Stimulated activated CD8-positive, alpha-beta memory T cell treated with anti-CD3 and anti-CD28 coated beads, Interleukin-7, amount 100 ng/mL, for 48 hours (primary cell): Measurements from ENCODE around the gene FICD.
A peak's percentile ranks its signal among the peaks of the same experiment; 100 is the strongest.
"Not testable (repeated sequence)": the region's sequence is repeated elsewhere in the genome, so short reads cannot be mapped to it uniquely, and the experiment has no call there.

Source experiments
- DNase-seq, 2 donors: peaks; one replicate each; pipeline ENCODE4 v3.0.0-alpha.2; 2020; ENCODE audit warnings: low read depth in 1 of 2; ENCODE audit errors: extremely low read depth in 1 of 2

The FICD gene

DNA sequence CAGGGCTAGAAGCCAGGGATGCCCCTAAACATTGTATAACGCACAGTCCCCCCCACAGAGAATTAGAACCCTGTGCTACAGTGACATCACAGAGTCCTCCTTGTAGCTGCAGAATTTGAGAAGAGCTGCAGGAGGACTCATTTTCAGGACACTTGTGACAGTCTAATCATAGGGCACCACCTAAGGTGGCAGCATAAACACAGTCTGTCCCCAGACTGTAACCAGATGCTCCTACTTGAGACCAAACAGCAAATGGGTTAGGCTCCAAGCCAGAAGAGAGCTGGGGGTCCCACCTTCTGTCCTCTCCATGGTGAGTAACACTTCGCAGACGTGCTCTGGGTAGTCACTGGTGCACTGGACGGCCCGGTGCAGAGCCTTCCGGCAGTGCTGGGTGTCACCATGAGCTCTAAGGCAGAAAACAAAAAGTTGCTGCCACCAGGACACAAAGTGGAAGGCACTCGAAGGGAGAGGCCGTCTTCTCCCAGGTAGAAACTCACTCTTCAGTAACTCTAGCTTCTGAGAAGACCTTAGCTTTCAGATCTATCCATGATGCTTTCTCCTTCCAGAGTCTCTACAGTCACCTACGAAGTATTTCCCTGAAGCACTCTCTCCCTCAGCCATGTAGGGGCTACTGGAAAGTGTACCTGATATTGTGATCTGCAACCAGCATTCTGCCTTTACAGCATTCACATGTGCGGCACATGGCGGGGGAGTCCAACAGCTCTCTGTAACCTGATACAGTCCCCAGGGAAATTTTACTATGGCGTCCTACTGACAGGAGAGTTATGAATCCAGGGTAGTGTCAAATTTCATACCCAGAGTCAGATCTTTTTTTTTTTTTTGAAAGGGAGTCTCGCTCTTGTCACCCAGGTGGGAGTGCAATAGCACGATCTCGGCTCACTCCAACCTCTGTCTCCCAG lies 17.1 kb downstream of the FICD start:
- no peak for DNase-seq

DNA sequence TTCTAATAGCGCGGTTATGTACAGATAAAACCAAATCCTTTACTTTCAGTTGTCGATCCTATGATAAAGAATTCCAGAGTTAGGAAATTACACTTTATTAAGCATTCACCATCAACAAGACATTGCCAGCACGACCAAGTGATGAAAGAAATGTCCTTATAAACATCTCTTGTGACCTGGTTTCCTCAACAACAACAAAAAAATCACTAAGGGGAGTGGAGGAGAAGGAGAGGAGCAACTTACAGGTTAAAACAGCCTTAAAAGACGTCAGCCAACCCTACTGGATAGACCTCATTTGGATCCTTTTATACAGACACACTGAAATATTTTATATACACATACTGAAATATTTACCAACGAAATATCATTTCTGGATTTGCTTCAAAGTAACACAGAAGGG lies 23.1 kb downstream of the FICD start:
- DNase-seq, result no peak

DNA sequence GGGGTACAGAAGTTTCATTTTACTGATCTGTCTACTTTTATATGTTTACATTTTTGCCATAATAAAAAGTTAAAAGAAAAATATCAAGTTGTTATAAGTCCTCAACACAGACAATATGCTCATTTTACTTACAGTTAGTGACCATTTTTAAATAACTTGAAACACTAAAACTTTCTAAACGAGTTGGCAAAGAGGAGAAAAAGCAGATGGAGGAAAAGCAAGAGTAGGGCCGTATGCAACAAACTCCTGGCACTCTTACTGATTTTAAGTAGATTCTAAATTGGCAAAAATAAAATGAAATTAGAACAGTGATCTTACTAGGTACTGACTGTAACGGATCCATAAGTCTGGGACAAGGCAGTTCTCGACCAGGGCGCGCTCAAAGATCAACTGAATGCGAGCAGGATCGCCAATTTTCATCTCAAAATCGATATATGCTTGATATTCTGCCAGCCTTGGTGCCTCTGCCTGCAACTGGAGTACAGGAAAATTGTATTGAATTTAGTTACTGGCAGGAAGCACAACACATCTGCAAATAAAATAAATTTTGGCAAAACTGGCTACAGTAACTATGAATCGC lies 23.6 kb downstream of the FICD start:
- DNase-seq, result no peak

DNA sequence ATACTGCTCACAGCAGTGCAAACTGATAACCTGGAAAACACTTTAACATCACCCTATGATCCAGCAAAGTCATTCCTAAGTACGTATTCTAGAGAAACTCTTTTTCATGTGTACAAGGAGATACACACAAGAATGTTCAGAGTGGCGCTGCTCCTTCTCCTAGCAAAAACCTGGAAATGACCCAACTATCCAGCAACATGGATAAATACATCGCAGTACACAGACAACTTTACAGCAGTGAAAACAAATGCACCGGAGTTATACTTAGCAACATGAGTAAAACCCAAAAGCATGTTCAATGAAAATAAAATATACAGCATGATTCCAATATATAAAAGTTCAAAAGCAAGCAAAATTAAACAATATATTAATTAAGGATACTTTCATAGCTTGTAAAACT lies 27.2 kb downstream of the FICD start:
- no peak for DNase-seq

DNA sequence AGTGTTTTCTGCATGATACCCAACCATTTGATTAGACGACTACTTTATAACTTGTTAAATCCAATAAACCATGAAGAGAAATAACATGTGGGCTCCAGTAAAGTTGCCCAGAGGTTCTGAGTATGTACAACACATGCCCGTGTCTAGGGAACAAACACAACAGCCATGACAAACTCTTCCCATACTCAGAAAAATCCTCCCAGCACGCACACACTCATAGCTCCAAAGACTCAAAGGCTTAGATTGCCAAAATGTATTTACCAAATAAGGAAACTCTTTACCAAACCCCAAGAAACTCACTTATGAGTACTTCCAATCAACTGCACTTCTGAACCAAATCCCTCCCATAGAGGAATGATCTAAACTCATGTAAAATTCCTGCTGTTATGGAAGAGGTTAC lies 28.6 kb downstream of the FICD start:
- no peak for DNase-seq

DNA sequence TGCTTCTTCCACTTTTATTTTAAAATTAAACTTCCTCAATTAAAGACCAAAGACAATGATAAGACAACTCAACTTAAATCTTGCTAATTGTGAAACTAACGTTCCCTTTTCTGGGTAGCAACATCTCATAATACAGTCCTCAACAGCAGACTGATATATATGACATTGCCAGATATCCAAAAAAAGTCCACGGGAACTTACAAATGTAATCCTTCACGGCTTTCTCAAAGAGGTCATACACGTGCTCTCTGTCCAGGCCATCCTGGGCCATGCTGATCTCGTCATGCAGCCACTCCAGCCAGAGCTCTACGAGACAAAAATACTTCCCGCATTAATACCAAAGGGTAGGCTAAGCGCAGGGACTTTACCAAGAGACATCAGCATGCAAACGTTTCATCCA lies 32.6 kb downstream of the FICD start:
- no peak for DNase-seq

DNA sequence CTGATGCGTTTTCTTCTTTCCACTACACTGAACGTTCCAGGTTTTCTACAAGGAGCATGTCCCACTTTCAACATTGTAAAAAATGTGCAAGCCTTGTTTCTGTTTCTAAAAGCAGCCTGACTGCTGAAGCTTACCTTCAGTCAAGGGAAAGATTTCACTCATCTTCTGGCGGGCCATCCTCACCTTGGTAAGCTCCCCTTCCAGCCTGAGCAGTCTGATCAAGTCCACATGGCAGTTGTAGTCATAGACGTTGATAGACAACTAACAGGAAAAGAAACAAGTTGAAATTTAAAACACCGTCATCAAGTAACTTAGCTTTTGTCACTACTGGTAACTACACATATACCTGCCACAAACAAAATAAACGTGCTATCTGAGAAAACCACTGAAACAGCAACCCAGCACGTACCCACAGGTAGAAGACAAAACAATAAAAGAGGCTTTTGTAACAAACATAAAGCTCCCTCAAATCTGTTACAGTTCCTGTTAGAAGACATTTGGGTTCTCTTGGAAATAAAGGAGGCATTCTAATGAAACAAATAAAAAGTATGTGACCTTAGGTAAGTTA lies 34.0 kb downstream of the FICD start:
- no peak for DNase-seq

DNA sequence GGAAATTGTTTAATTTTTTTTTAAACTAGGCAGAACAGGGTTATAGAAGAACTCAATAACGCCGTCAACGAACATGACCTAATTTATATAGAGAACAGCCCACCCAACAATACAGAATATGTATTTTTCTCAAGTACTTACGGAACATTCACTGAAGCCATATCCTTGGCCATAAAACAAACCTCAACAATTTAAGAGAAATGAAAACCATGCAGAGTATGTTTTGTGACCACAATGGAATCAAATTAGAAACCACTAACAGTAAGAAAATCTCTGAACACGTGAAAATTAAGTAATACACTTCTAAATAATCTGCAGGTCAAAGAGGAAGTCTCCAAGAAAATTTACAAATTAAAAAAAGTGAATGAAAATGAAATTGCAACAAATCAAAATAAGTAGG lies 36.5 kb downstream of the FICD start:
- DNase-seq, result no peak

DNA sequence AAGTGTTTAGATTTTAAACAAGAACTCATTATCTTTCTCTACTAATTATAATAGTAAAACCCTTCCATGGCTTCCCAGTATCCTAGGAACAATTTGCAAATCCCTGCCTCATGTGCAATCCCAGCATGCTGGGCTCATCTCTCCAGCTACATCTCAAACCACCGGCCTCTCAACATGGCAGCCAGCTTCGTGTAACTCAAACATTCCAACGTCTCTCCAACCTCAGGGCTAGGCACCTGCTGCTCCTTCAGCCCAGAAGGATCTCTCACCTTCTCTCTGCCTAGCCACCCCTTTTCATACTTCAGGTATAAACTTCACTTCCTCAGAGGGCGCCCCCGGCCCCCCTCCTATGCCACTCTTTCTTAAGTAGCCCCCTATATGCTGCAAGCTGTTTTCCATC lies 38.7 kb downstream of the FICD start:
- no peak for DNase-seq

DNA sequence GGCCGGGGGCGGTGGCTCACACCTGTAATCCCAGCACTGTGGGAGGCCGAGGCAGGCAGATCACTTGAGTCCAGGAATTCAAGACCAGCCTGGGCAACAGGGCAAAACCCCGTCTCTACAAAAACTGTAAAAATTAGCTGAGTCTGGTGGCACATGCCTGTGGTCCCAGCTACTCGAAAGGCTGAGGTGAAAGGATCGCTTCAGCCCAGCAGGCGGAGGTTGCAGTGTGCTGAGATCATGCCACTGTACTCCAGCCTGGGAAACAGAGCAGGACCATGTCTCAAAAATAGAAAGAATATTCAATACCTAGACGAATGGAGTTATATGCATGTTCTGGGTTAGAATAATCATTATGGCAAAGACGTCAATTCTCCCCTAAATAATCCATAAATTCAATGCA lies 40.3 kb downstream of the FICD start:
- not testable (repeated sequence) for DNase-seq

DNA sequence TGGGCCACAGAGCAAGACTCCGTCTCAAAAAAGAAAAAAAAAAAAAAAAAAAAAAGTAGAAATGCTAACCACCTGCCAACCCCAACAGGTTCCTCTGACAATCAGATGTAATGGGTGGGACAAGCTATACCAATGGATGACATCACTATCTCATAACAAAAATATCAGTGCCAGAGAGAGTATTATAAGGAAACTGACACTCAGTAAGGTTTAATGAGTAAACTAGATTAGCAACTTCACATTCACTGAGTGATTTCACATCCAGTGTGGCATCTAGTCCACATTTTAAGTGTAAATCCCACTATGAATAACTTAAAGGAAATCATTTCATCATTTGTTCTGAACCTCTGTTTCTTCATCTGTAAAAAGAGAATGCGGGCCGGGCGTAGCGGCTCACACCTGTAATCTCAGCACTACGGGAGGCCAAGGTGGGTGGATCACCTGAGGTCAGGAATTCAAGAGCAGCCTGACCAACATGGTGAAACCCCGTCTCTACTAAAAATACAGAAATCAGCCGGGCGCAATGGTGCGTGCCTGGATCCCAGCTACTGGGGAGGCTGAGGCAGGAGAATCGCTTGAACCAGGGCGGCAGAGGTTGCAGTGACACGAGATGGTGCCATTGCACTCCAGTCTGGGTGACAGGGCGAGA lies 44.1 kb downstream of the FICD start:
- DNase-seq, result no peak

DNA sequence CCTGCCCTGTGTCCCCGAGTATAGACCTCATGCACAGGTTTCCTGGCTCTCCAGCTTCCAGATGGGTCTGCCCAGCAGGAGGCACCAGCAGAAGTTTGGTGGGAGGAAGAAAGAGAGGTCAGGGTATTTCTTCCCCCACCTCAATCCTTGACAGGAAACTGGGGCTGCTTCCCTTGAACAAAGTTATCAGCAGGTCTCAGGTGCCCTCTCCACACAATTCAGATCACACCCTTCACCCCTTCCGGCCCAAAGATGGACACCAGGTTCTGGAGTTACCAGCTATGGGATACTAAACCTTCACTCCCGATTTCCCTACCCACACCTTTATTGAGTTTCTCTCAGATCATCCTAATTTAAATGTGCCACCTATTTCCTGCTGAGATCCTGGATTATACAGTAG lies 44.7 kb downstream of the FICD start:
- DNase-seq, result no peak

DNA sequence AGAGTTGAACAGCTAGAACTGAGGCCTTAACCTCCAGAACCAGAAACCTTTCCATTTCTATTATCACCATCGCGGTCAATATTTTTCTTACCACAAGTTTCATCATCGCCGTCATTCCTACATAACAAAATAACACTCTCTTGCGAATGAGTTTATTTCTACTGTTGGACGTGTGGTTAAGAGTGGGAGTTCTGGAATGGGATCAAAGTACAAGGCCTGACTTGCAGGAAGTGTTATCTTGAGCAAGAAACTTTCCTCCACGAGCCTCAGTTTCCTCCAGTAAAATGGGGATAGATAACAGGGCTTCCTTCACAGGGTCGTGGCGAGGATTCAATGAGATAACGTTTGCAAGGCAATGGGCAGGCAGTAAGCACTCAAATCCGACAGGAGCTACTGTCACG lies 45.2 kb downstream of the FICD start:
- DNase-seq, result no peak

DNA sequence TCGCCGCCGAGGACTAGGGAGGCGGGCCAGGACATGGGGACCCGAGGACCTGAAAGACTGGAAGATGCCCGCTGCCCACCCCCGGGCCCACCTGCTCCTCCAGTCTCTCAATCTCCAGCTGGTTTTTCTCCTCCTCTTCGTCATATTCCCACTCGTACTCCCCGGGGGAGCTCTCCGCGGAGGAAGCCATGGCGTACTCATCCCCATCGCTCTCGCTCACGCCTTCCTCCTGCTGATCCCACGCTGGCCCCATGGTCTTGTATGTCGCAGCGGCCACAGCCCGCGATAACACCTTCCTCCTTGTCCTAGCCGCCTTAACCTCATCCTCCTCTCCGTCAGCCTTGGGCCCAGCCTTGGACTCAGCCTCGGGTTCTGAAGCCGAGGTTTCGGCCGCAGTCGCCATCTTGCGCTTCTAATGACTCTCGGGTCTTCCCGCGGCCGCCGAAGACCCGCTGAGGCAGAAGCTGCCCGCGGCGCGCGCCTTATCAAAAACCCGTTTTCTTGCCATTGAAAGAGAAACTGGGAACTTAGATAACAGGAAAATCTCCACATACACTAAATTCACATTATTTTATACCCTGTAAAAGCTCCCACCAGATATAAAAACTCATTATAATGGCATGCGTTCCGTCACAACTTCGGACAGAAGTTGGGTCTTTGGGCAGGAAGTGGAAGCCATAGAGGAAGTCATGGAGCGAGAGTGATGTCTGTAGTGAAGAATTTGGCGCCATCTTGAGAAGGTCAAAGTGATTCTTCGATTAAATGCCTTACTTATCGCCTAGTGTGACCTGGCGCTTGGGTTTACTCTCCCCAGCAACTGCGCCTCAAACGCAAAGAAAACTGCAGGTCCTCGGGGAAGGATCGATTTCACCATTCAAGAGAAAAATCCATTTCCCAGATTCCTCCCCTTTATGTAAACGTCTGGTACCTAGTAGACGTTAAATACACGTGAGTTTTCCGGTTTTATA lies 46.0 kb downstream of the FICD start, which contains the start of gene SART3:
Gene SART3 (minus strand): TSS at position 422 of the 968 bp plus-strand sequence. CDS start 19 bp downstream, at position 403.
- DNase-seq, result peak; percentile 69 to 72

DNA sequence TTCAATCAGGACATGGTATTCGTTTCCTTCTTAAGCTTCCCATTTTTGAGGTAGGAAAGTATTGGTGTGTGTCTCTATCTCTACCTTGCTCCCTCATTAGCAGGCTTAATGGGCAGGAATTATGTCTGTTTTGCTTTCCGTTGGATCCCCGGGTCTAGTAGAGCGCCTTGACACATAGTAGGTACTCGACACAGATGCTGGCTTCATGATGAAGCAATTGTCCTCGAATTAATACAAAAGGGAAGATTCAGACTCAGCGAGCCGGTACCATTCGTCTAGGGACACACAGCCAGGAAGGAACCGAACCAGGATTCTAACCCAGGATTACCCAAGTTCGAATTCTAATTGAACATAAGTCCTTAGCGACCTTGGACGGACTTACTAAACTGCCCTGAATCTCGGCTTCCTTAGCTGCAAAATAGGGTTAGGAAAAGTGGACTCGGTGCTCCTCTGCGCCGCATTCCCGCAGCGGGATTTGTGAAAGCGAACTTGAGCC lies 46.8 kb downstream of the FICD start:
- no peak for DNase-seq

DNA sequence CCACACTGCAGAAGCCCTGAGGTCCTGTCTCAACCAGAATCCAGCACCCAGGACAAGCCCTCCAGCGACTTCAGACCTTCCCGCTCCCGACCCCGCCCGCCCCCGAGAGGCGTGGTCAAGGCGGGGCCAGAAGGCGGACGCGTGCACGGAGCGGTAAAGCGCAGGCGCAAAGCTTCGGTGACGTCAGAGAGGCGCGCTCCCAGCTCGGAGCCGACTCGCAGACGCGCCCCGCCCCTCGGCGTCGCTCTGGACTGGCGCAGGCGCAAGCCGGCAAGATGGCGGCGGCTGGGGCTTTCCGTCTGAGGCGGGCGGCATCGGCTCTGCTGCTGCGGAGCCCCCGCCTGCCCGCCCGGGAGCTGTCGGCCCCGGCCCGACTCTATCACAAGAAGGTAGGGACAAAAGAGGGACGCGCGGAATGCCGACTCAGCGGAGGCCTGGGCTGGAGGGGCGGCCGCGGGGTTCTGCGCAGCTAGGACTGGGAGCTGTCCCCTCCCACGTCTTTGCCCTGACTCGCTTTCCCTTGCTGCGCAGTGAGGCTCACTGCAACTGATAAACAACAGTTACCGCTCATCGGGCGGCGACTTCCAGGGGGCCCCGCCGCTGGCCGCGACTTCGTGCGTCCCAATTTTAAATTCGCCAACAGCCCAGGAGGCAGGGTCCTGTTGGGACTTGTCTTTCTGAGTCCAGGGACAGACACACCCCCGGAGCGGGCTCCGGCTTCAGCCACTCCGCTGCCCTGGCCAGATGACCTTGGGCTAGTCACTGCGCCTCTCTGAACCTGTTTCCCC lies 47.5 kb downstream of the FICD start, which contains the start of gene ISCU:
Gene ISCU (plus strand): TSS at position 249 of the 788 bp plus-strand sequence. CDS start 27 bp downstream, at position 276.
- DNase-seq, result peak; percentile 95 to 99

DNA sequence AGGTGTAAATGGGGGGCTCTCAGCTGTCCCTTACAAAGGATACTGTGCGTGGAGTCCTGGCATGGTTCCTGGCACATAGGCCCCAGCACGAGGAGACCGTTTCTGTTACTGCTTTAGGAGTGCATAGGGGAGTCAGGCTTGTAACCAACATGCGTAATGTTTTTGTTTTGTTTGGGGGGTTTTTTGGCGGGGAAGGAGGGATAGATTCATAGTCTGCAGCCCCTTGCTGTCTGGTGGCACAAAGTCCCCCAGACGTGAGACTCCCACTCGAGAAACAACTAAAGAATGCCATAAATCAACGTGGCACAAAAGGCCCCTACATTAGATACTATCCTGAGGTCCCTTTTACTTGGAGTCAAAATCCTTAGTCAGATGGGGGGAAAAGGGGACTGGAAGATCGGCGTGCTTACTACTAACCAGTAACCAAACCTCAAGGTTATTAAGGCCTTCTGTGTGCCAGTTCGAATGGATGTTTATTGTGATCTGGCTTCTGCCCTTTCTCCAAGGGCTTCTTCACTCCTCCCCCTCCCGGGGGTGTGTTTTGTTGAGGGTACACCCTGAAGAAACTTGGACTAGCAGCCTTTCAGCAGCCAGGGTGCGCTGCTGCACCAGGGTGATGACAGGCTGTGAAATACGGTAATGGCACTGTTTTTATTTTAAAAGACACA lies 48.2 kb downstream of the FICD start:
- DNase-seq, result peak; percentile 64 to 80

DNA sequence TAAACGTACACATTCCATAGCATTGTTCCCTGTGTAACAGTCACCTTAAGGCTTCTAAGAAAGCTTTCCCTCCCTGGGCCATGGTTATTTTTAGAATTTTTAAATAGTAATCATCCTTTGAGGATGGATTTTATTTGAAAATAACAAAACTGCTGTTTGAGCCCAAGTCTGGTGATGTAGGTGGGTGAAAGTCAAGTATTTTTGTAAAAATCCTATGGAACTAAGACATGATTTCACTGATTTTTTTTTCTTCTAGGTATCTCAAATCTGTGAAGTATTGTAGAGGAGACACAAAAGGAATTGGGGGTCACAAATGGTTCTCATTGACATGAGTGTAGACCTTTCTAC lies 48.7 kb downstream of the FICD start:
- no peak for DNase-seq

DNA sequence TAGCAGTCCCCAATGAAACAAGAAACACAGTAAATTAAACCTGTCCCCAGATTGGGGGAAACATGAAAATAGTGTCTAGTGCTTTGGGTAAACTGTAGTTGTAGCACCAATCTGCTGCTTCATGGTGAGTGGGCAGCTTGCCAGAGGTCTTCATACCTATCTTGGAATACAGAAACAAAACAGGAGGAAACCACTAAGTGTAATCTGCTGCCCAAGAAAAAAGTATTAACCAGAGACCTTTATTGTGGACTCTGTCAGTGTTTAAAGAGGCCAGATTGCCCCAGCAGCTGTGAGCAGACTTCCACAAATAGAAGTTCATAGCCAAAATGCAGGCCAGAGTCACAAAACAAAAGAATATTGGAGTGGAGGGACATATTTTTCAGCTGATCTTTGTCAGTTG lies 49.6 kb downstream of the FICD start:
- DNase-seq, result no peak
